Activated CD4-positive, alpha-beta T cell treated with anti-CD3 and anti-CD28 coated beads, Interleukin-2, Interleukin-6, amounts not matched to agents 100 ng/mL and 50 ng/mL, durations not matched to agents 16 hours and 8 hours (primary cell): ENCODE measurements around the gene PPP6R3.

Source experiments
- DNase-seq: peaks from one replicate; pipeline ENCODE4 v3.0.0-alpha.2; 2020

PPP6R3 gene

GRCh38 chr11:68570691-68571090, 110.1 kb downstream of the PPP6R3 start:
- DNase-seq, result no peak

GRCh38 chr11:68574308-68574707, 113.8 kb downstream of the PPP6R3 start:
- DNase-seq, result no peak

DNA sequence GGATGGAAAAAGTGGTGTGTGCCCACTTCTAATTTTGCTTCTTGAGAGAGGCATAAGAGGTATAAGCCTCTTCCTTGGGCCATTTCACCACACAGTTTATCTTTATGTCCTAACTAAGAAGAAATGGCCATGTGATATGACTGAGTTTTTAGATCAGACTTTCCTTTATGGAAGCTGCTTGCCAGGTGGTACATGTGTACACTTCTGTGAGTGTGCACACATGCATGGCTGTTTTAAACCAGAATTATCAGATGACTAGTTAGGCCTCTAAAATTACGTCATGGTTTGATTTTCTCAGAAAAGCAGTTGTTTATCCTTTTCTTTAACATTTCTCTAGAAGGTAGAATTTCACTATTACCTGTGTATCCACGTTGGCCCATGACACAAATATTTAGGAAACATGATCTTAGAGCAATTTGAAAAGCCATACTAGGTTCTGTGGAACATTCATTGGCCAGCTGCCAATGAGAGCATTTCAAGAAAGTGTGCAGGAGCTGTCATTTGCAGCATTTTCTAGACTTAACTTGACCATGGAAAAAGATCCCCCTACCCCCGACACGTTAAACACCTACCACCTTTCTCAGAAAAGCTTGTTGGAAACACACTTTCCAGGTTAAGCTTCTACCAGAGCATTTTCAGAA, 114.6 kb downstream of the PPP6R3 start:
- DNase-seq, result no peak

- no peak for DNase-seq
Observed at GRCh38 chr11:68579455-68579854, 118.9 kb downstream of the PPP6R3 start.

DNA sequence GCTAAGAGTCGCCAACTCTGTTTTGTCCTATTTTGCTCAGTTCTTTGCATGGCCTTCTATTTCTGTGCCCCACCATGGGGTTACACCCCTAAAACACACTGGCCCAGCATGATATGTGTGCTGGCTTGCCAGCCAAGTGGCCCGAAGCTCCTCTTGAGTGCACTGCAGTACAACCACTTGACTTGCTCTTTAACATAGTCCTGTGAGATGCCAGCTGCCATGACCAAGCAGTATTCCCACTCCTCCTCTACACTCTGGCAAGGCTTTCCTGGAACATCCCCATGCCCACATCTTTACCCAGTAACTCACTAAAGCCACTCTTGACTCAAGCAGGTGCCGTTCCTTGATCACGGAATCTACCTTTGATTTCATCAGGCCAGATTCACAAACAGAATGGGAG, 120.9 kb downstream of the PPP6R3 start:
- DNase-seq, result no peak

DNA sequence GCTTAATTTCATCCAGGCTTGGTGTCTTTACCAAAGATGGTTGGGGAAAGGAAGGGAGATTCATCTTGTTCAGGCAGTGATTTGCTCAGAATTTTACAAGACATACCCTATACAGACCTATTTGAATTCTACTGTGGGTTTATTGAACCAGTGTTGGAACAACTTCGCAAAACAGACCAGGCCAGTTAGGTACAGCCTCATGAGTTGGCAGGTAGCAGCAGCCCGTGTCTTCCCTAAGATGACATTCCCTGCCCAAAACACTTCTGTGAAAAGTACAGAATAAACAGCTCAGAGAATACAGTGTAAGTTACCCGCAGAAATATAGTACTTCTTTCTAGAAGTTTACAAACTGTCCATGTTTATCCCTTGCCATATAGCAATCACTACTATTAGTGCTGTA, 121.3 kb downstream of the PPP6R3 start:
- DNase-seq, result no peak

- DNase-seq, result no peak
Observed at GRCh38 chr11:68582416-68583040, 122.0 kb downstream of the PPP6R3 start.

DNA sequence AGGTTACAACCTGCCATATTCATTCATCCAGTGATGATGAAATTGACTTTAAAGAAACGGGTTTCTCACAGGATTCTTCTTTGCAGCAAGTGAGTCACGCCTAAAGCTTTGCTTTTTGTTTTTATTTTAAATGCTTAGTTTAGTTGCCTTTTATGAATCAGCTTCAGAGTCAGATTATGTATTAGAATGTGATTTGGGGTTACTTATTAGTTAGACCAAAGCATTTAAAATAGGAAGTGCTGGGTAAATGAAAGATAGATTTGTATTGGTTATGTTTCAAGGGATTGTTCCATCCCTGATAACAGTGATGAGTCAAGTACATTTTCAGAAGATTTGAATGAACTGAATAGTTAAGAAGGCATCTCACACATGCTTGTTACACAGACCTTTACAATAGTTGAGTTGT, 122.5 kb downstream of the PPP6R3 start:
- DNase-seq, result no peak

- peak; percentile 56 for DNase-seq
Observed at GRCh38 chr11:68584097-68584496, 123.5 kb downstream of the PPP6R3 start.

DNA sequence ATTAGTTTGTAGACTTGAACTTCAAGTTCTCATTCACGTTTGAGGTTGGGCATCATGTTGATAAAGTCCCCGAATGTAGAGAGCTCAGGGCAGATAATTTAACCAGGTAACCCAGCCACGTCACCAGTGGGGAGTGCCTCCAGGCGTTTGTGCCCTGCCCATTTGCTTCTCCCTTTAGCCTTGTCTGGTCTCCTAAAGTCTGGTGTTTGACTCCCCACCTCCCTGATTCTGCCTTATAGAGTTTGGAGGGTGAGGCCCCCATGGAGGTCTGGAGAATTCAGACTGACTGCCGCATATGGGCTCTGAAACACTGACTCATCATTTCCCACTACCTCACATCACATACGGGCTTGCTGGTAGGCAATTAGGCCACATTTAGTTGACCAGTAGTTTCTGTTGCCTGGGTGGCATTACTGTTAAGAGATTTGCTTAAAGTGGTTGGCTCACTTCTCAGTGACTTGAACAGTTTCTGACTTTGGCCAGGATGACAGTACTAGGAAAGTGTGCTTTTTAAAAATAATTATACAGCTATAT, 124.5 kb downstream of the PPP6R3 start:
- peak; percentile 6 for DNase-seq

- no peak for DNase-seq
Observed at GRCh38 chr11:68589547-68590216, 129.1 kb downstream of the PPP6R3 start.

- DNase-seq, result no peak
Observed at GRCh38 chr11:68591719-68592118, 131.2 kb downstream of the PPP6R3 start.

DNA sequence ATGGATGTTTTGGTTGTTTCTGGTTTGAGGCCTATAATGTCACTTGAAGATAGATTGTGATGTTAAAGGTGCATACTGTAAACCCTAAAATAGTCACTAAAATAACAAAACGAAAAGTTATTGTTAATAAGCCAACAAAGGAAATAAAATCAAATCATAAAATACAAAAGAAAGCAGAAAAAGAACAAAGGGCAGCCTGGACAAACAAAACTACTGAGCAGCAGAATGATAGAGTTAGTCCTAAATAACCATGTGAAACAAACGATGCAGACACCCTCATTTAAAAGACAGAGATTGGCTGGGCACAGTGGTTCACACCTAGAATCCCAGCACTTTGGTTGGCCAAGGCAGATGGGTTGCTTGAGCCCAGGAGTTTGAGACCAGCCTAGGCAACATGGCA, 132.9 kb downstream of the PPP6R3 start:
- DNase-seq, result no peak

DNA sequence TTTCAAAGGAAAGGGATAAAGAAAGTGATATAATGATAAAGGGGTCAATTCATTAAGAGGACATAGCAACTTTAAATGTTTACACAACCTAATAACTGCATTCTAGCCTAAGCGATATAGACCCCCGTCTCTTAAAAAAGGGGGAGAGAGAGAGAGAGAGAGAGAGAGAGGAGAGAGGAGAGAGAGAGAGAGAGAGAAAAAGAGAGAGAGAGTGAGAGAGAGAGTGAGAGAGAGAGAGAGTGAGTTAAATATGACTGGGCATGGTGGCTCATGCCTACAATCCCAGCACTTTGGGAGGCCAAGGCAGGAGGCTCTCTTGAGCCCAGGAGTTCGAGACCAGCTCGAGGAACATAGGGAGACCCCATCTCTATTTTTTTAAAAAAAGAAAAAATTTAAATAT, 133.6 kb downstream of the PPP6R3 start:
- no peak for DNase-seq

- DNase-seq, result no peak
Observed at GRCh38 chr11:68596231-68596630, 135.7 kb downstream of the PPP6R3 start.

DNA sequence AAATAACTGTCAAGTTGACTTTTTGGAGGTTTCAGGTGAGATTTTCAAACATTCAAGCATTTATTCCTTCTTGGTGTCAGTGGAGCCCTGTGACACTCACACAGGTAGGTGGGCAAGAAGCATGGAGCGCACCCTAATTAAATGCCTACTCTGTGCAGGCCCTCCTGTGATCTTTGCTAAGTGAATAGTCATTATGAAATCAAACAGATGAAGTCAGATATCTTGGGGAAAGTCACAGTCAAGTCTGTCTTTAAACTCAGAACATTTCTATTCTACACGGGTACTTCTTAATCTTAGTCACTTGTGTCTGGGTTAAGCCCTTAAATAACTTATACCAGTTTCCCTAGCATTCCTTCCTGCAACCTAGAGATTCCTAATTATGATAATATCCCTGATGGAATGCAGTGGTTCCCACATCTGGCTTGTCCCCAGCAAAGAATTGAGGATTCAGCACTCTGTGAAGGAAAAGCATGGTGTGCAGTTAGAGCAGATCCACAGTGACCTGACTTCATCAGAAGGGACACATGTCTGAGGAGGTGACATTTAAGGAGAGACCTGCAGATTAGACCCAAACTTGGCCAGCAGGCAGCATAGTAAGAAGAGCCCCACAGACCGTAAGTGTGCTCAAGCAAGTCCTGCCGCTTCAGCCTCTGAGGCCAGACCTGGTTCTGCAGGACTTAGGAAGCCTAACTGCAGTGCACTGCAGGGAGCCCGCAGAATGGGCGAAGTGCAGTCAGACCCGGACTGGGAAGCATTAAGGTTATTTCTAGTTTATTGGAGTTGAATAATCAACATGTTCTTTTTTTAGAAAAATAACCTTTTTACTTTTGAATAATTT, 138.5 kb downstream of the PPP6R3 start:
- peak; percentile 4 for DNase-seq

GRCh38 chr11:68601147-68601546, 140.6 kb downstream of the PPP6R3 start:
- DNase-seq, result no peak

- no peak for DNase-seq
Observed at GRCh38 chr11:68609761-68610160, 149.2 kb downstream of the PPP6R3 start.

DNA sequence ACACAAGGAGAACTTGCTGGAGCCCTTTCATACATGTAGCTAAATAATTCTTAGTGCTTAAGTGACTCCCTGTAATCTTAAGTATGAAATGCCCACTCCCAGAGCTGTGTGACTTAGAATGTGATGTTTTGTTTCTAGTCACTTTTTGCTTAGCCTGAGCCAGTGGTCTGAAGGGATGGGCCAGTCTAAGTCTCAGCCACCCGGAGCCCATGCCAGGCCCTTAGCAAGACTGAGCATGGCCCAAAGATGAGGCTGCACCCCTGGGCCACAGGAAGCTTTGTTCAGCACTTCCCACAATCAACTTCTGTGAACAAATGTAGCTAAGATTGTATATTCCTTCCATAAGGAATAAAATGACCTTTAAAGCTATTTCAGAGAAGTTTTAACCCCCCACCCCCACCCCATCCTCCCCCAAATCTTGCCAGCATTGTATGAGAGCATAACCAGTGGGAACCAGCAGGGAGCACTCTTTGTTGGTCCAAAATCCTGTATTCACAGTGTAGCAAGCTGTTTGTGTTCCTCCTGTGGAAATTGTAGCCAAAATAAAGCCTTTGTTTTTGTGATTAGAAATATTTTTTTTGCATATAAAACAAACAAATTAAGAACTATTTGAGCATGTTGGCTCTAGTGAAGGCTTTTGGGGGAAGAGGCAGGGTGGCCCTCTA, 150.0 kb downstream of the PPP6R3 start:
- DNase-seq, result no peak

GRCh38 chr11:68615657-68616056, 155.1 kb downstream of the PPP6R3 start:
- no peak for DNase-seq

GRCh38 chr11:68617925-68618809, 157.6 kb downstream of the PPP6R3 start:
- no peak for DNase-seq

DNA sequence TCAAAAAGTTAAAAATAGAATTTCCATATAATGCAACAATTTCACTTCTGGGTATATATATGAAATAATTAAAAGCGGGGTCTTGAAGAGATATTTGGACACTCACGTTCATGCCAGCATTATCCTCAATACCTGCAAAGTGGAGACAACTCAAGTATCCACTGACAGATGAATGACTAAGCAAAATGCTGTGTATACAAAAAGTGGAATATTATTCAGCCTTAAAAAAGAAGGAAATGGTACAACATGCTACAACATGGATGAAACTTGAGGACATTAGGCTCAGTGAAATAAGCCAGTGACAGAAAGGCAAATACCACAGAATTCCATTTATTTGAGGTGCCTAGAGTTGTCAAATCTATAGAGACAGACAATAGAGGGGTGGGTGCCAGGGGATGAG, 161.3 kb downstream of the PPP6R3 start:
- DNase-seq, result no peak
